H1 (cell line): Measurements from ENCODE around the gene PTGES3L. TPM values are rescaled to one million over a fixed set of nuclear protein-coding genes. Genes with fewer than 3 reads are reported as not detected.

Source experiments
- ASH2L ChIP-seq: fragments of 200-600, 300-600 bp; sonication (generic); IDR thresholded peaks from one replicate; pipeline ENCODE4 v1.7.1; 2017; ENCODE audit warnings: low read length
- CTBP2 ChIP-seq: IDR thresholded peaks from 2 replicates; pipeline ENCODE4 v1.7.0; 2011; ENCODE audit warnings: borderline replicate concordance, mild to moderate bottlenecking, moderate library complexity, mixed read lengths, low read length; ENCODE audit not compliant: insufficient read depth, insufficient read length
- GTF2F1 ChIP-seq: IDR thresholded peaks from 2 replicates; pipeline ENCODE4 v1.6.1; 2012; ENCODE audit warnings: low read depth, low read length, improper control_type of control experiment, borderline replicate concordance
- JUN ChIP-seq: IDR thresholded peaks from 2 replicates; pipeline ENCODE4 v1.6.1; 2011; ENCODE audit warnings: low read depth, mild to moderate bottlenecking, improper control_type of control experiment, low read length
- KDM1A ChIP-seq: fragments of 200-600, 300-600 bp; sonication (generic); IDR thresholded peaks from 2 replicates; pipeline ENCODE4 v1.7.1; 2016; ENCODE audit warnings: mild to moderate bottlenecking, low read length, borderline replicate concordance
- KDM5A ChIP-seq: fragments of 200-600 bp; IDR thresholded peaks from 2 replicates; pipeline ENCODE4 v1.7.1; 2012; ENCODE audit warnings: mild to moderate bottlenecking, low read length, inconsistent platforms, mixed read lengths
- NANOG ChIP-seq: IDR thresholded peaks from 2 replicates; pipeline ENCODE4 v1.6.1; 2011; ENCODE audit warnings: low read length, low read depth, mild to moderate bottlenecking, inconsistent platforms; ENCODE audit not compliant: insufficient read depth, poor library complexity, severe bottlenecking
- POLR2AphosphoS5 ChIP-seq: IDR thresholded peaks from 2 replicates; pipeline ENCODE4 v1.6.1; 2011; ENCODE audit warnings: low read depth, low read length
- RBBP5 ChIP-seq: IDR thresholded peaks from 2 replicates; pipeline ENCODE4 v1.7.1; 2012; ENCODE audit warnings: low read depth, mild to moderate bottlenecking, inconsistent platforms, low read length, moderate library complexity, borderline replicate concordance
- SIX5 ChIP-seq: IDR thresholded peaks from 2 replicates; pipeline ENCODE4 v1.6.1; 2011; ENCODE audit warnings: mild to moderate bottlenecking, low read depth, low read length
- SUZ12 ChIP-seq: fragments of 200-600 bp; sonication (generic); IDR thresholded peaks from 2 replicates; pipeline ENCODE4 v1.6.1; 2012; ENCODE audit warnings: mild to moderate bottlenecking, inconsistent platforms, low read length, moderate library complexity, mixed read lengths
- TBP ChIP-seq: IDR thresholded peaks from 2 replicates; pipeline ENCODE4 v1.6.1; 2011; ENCODE audit warnings: low read depth, low read length, improper control_type of control experiment
- polyA plus RNA-seq, 7 experiments: library from polyadenylated mRNA; depleted of rRNA in 3 of 7; stranded (reverse) in 5 of 7; unstranded in 2 of 7; fragments of >200 nt in 5 of 7; fragments of 200-250 nt in 2 of 7; gene quantifications; 1 replicate in 5 of 7; 2 replicates in 1 of 7; 4 replicates in 1 of 7; pipeline versions ENCODE4 v1.2.1 to v1.2.3, GENCODE V29; 2011 to 2013; ENCODE audit warnings: missing spikeins in 2 of 7, mixed read lengths in 2 of 7
- total RNA-seq: library from RNA; stranded (reverse); fragmentation: NEBNext Ultra II Directional; extraction: Animal tissue kit (Norgen Biotek cat#: 25700); gene quantifications from 2 replicates; pipeline ENCODE4 v1.2.1, GENCODE V29; 2021
- TF ChIP-seq, protein P1 (sequence below): fragments of 300-600 bp; sonication (generic); IDR thresholded peaks from 2 replicates; pipeline ENCODE4 v1.7.1; 2012; ENCODE audit warnings: low read length, moderate library complexity, mild to moderate bottlenecking, inconsistent platforms; ENCODE audit not compliant: insufficient replicate concordance

The PTGES3L gene
- total and polyA plus RNA-seq, 2 of the 8 experiments (the other 6 are each of a cell fraction or from before 2014, with no cell fraction given): 3.0 to 3.6 TPM

DNA sequence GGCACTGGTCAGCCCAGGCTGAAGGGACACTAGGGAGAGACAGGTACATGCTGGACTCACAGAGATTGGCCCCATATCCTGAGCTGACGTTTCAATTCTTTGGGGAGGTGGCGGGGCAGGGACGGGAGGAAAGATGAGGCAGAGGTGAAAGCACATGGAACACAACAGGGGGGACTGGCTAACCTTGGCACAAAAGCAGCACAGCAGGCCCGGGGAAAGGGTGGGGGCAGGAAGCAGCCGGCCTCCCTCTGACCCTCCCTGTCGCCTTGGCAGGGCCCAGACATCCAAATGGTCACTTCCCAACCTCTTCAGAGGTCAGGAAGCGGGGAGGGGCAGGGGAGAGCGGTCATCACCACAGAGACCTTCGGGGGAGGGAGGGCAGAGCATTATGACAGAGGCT lies 35.7 kb upstream of the PTGES3L start (continued):
- TF ChIP-seq, protein P1, sequence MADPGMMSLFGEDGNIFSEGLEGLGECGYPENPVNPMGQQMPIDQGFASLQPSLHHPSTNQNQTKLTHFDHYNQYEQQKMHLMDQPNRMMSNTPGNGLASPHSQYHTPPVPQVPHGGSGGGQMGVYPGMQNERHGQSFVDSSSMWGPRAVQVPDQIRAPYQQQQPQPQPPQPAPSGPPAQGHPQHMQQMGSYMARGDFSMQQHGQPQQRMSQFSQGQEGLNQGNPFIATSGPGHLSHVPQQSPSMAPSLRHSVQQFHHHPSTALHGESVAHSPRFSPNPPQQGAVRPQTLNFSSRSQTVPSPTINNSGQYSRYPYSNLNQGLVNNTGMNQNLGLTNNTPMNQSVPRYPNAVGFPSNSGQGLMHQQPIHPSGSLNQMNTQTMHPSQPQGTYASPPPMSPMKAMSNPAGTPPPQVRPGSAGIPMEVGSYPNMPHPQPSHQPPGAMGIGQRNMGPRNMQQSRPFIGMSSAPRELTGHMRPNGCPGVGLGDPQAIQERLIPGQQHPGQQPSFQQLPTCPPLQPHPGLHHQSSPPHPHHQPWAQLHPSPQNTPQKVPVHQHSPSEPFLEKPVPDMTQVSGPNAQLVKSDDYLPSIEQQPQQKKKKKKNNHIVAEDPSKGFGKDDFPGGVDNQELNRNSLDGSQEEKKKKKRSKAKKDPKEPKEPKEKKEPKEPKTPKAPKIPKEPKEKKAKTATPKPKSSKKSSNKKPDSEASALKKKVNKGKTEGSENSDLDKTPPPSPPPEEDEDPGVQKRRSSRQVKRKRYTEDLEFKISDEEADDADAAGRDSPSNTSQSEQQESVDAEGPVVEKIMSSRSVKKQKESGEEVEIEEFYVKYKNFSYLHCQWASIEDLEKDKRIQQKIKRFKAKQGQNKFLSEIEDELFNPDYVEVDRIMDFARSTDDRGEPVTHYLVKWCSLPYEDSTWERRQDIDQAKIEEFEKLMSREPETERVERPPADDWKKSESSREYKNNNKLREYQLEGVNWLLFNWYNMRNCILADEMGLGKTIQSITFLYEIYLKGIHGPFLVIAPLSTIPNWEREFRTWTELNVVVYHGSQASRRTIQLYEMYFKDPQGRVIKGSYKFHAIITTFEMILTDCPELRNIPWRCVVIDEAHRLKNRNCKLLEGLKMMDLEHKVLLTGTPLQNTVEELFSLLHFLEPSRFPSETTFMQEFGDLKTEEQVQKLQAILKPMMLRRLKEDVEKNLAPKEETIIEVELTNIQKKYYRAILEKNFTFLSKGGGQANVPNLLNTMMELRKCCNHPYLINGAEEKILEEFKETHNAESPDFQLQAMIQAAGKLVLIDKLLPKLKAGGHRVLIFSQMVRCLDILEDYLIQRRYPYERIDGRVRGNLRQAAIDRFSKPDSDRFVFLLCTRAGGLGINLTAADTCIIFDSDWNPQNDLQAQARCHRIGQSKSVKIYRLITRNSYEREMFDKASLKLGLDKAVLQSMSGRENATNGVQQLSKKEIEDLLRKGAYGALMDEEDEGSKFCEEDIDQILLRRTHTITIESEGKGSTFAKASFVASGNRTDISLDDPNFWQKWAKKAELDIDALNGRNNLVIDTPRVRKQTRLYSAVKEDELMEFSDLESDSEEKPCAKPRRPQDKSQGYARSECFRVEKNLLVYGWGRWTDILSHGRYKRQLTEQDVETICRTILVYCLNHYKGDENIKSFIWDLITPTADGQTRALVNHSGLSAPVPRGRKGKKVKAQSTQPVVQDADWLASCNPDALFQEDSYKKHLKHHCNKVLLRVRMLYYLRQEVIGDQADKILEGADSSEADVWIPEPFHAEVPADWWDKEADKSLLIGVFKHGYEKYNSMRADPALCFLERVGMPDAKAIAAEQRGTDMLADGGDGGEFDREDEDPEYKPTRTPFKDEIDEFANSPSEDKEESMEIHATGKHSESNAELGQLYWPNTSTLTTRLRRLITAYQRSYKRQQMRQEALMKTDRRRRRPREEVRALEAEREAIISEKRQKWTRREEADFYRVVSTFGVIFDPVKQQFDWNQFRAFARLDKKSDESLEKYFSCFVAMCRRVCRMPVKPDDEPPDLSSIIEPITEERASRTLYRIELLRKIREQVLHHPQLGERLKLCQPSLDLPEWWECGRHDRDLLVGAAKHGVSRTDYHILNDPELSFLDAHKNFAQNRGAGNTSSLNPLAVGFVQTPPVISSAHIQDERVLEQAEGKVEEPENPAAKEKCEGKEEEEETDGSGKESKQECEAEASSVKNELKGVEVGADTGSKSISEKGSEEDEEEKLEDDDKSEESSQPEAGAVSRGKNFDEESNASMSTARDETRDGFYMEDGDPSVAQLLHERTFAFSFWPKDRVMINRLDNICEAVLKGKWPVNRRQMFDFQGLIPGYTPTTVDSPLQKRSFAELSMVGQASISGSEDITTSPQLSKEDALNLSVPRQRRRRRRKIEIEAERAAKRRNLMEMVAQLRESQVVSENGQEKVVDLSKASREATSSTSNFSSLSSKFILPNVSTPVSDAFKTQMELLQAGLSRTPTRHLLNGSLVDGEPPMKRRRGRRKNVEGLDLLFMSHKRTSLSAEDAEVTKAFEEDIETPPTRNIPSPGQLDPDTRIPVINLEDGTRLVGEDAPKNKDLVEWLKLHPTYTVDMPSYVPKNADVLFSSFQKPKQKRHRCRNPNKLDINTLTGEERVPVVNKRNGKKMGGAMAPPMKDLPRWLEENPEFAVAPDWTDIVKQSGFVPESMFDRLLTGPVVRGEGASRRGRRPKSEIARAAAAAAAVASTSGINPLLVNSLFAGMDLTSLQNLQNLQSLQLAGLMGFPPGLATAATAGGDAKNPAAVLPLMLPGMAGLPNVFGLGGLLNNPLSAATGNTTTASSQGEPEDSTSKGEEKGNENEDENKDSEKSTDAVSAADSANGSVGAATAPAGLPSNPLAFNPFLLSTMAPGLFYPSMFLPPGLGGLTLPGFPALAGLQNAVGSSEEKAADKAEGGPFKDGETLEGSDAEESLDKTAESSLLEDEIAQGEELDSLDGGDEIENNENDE: no peak
- TF ChIP-seq KDM5A (no peak), JUN (no peak), SIX5 (no peak), TBP (no peak), POLR2AphosphoS5 (no peak), ASH2L (no peak), NANOG (no peak), GTF2F1 (no peak), RBBP5 (no peak), SUZ12 (no peak), KDM1A (no peak), CTBP2 (no peak)
